Measurements from ENCODE around the gene ACACB.

The ACACB gene

GRCh38 chr12:109178532-109178931 is 62.1 kb downstream of the ACACB start:
- DNase-seq, result no peak

GRCh38 chr12:109179927-109180326 is 63.5 kb downstream of the ACACB start:
- DNase-seq, result no peak

- DNase-seq, result no peak
Measured at GRCh38 chr12:109182041-109182839, 65.9 kb downstream of the ACACB start.

GRCh38 chr12:109185441-109185840 is 69.1 kb downstream of the ACACB start:
- DNase-seq, result no peak

- no peak for DNase-seq
Measured at GRCh38 chr12:109186993-109187653, 70.7 kb downstream of the ACACB start.

- no peak for DNase-seq
Measured at GRCh38 chr12:109188108-109188712, 71.8 kb downstream of the ACACB start.

GRCh38 chr12:109189291-109189690 is 72.9 kb downstream of the ACACB start:
- no peak for DNase-seq

GRCh38 chr12:109191621-109192250 is 75.3 kb downstream of the ACACB start:
- DNase-seq, result no peak

GRCh38 chr12:109192358-109192757 is 76.0 kb downstream of the ACACB start:
- DNase-seq, result no peak

- no peak for DNase-seq
Measured at GRCh38 chr12:109193896-109194295, 77.5 kb downstream of the ACACB start.

GRCh38 chr12:109196332-109196731 is 79.9 kb downstream of the ACACB start:
- no peak for DNase-seq

- DNase-seq, result no peak
Measured at GRCh38 chr12:109197327-109197726, 80.9 kb downstream of the ACACB start.

- no peak for DNase-seq
Measured at GRCh38 chr12:109199324-109199723, 82.9 kb downstream of the ACACB start.

GRCh38 chr12:109200825-109201495 is 84.6 kb downstream of the ACACB start:
- DNase-seq, result no peak

GRCh38 chr12:109201496-109201885 is 85.1 kb downstream of the ACACB start:
- no peak for DNase-seq

GRCh38 chr12:109202770-109203169 is 86.4 kb downstream of the ACACB start:
- no peak for DNase-seq

- DNase-seq, result no peak
Measured at GRCh38 chr12:109203480-109203879, 87.1 kb downstream of the ACACB start.

- no peak for DNase-seq
Measured at GRCh38 chr12:109209082-109209481, 92.7 kb downstream of the ACACB start.

- DNase-seq, result no peak
Measured at GRCh38 chr12:109212460-109213115, 96.2 kb downstream of the ACACB start.

- no peak for DNase-seq
Measured at GRCh38 chr12:109214131-109214530, 97.7 kb downstream of the ACACB start.

- no peak for DNase-seq
Measured at GRCh38 chr12:109218996-109219395, 102.6 kb downstream of the ACACB start.

- no peak for DNase-seq
Measured at GRCh38 chr12:109219938-109220337, 103.6 kb downstream of the ACACB start.
